Type B pancreatic cell (in vitro differentiated cells): ENCODE measurements around the gene LDLRAD4. TPM values are rescaled to one million over a fixed set of nuclear protein-coding genes. Genes with fewer than 3 reads are reported as not detected.

Experiments
- DNase-seq: peaks from one replicate; pipeline ENCODE4 v3.0.0; 2021; ENCODE audit warnings: mixed read lengths; ENCODE audit not compliant: unreplicated experiment; ENCODE audit errors: extremely low spot score
- H3K27ac Mint-ChIP-seq: 2 replicates; pipeline ENCODE4 v1.8.0; 2021; ENCODE audit warnings: mild to moderate bottlenecking, mixed read lengths
- H3K27me3 Mint-ChIP-seq: 2 replicates; pipeline ENCODE4 v1.8.0; 2021; ENCODE audit warnings: mixed read lengths
- H3K36me3 Mint-ChIP-seq: 2 replicates; pipeline ENCODE4 v1.8.0; 2021; ENCODE audit warnings: mixed read lengths
- H3K4me1 Mint-ChIP-seq: one replicate; pipeline ENCODE4 v1.8.0; 2021; ENCODE audit warnings: mixed read lengths; ENCODE audit not compliant: unreplicated experiment
- H3K4me3 Mint-ChIP-seq: 2 replicates; pipeline ENCODE4 v1.8.0; 2021; ENCODE audit warnings: mild to moderate bottlenecking, mixed read lengths
- H3K9me3 Mint-ChIP-seq: 2 replicates; pipeline ENCODE4 v1.8.0; 2021; ENCODE audit warnings: mixed read lengths
- CTCF ChIP-seq: fragments of 200-600 bp; sonication (generic); conservative IDR thresholded peaks from 2 replicates; pipeline ENCODE4 v1.5.0; 2021; ENCODE audit warnings: antibody characterized with exemption, mild to moderate bottlenecking
- total RNA-seq: library from RNA; stranded (reverse); gene quantifications from 2 replicates; pipeline ENCODE4 v1.2.1, GENCODE V29; 2021; ENCODE audit warnings: low replicate concordance

Gene LDLRAD4
- total RNA-seq, 1 donor from 2014 or later = 2.4 TPM

GRCh38 chr18:13363359-13363758, 144.8 kb downstream of the LDLRAD4 start:
- no peak overlapping the region for H3K4me3 Mint-ChIP-seq
- H3K27me3 Mint-ChIP-seq = peaks cover 26% of the 10 kb centered on the region
- H3K4me1 Mint-ChIP-seq = no peaks in the 10 kb centered on the region
- TF ChIP-seq CTCF = no peak
- H3K36me3 Mint-ChIP-seq = no peaks in the 10 kb centered on the region
- no peak overlapping the region for H3K27ac Mint-ChIP-seq
- no peak for DNase-seq
- no peaks in the 10 kb centered on the region for H3K9me3 Mint-ChIP-seq

GRCh38 chr18:13364721-13365205, 146.2 kb downstream of the LDLRAD4 start:
- Mint-ChIP-seq H3K27me3 (peaks cover 28% of the 10 kb centered on the region), H3K4me3 (no peak overlapping the region), H3K4me1 (no peaks in the 10 kb centered on the region), H3K27ac (no peak overlapping the region), H3K36me3 (no peaks in the 10 kb centered on the region), H3K9me3 (no peaks in the 10 kb centered on the region)
- DNase-seq = no peak
- TF ChIP-seq CTCF = no peak

- Mint-ChIP-seq H3K4me1 (no peaks in the 10 kb centered on the region), H3K27ac (no peak overlapping the region), H3K36me3 (no peaks in the 10 kb centered on the region), H3K27me3 (peaks cover 28% of the 10 kb centered on the region), H3K4me3 (no peak overlapping the region), H3K9me3 (no peaks in the 10 kb centered on the region)
- no peak for DNase-seq
- no peak for TF ChIP-seq CTCF
Measured at GRCh38 chr18:13366131-13366530, 147.6 kb downstream of the LDLRAD4 start.

- Mint-ChIP-seq H3K27me3 (peaks cover 28% of the 10 kb centered on the region), H3K4me3 (no peak overlapping the region), H3K9me3 (no peaks in the 10 kb centered on the region), H3K4me1 (no peaks in the 10 kb centered on the region), H3K36me3 (no peaks in the 10 kb centered on the region), H3K27ac (no peak overlapping the region)
- no peak for TF ChIP-seq CTCF
- no peak for DNase-seq
Measured at GRCh38 chr18:13366541-13366940, 148.0 kb downstream of the LDLRAD4 start.

- no peak for DNase-seq
- Mint-ChIP-seq H3K27ac (no peak overlapping the region), H3K4me1 (no peaks in the 10 kb centered on the region), H3K9me3 (no peaks in the 10 kb centered on the region), H3K4me3 (no peak overlapping the region), H3K27me3 (peaks cover 28% of the 10 kb centered on the region), H3K36me3 (no peaks in the 10 kb centered on the region)
- TF ChIP-seq CTCF = no peak
Measured at GRCh38 chr18:13366962-13367892, 148.7 kb downstream of the LDLRAD4 start.
